GM12892 (cell line): ENCODE results near the gene USP34.

Source experiments
- POLR2A ChIP-seq: IDR thresholded peaks from 2 replicates; pipeline ENCODE4 v1.6.1; 2011; ENCODE audit warnings: low read depth, low read length, control low read depth
- POLR2AphosphoS5 ChIP-seq: IDR thresholded peaks from 2 replicates; pipeline ENCODE4 v1.6.1; 2011; ENCODE audit warnings: low read depth, low read length, control low read depth

DNA sequence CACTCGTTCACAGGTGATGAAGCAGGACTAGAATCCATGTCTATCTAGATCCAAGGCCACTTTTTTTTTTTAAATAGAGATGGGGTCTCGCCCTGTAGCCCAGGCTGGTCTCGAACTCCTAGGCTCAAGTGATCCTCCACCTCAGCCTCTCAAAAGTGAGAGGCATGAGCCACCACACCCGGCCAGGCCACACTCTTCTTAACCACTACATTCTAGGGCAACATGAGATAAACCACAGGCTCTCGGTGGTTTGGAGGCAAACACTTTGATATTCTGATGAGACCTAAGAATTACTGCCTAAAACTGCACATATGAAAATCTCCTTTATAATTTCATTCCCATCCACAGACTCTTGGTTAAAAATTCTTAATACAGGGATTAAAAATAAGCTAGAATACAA, 51.8 kb downstream of the USP34 start:
- no peak for TF ChIP-seq POLR2A
- no peak for TF ChIP-seq POLR2AphosphoS5
